ENCODE data around the gene FASTKD1.

Gene FASTKD1

GRCh38 chr2:169526451-169526850 lies 47.2 kb downstream of the FASTKD1 start (continued):
- TF ChIP-seq TSHZ2 (CRISPR knock-in tag; IDR thresholded peaks at IDR 0.05), result no peak
- no peak for TF ChIP-seq PATZ1 (CRISPR knock-in tag; IDR thresholded peaks at IDR 0.05; ENCODE audit: borderline replicate concordance)
- TF ChIP-seq CREB5 (CRISPR knock-in tag; IDR thresholded peaks at IDR 0.05; ENCODE audit: low read depth), result no peak
- TF ChIP-seq ISL1 (CRISPR knock-in tag; IDR thresholded peaks at IDR 0.05), result no peak

GRCh38 chr2:169525434-169525833 lies 48.2 kb downstream of the FASTKD1 start:
- ATAC-seq, result no peak
- TF ChIP-seq ZNF70 (CRISPR knock-in tag; IDR thresholded peaks at IDR 0.05) (no peak), CREB5 (CRISPR knock-in tag; IDR thresholded peaks at IDR 0.05; ENCODE audit: low read depth) (no peak), PPARA (CRISPR knock-in tag; IDR thresholded peaks at IDR 0.05; ENCODE audit: borderline replicate concordance) (no peak), SNAI2 (CRISPR knock-in tag; IDR thresholded peaks at IDR 0.05) (no peak), ZC3H10 (CRISPR knock-in tag; IDR thresholded peaks at IDR 0.05) (no peak), TSHZ2 (CRISPR knock-in tag; IDR thresholded peaks at IDR 0.05) (no peak), POU6F1 (CRISPR knock-in tag; IDR thresholded peaks at IDR 0.05; ENCODE audit: borderline replicate concordance, low read depth) (no peak), ARNTL (CRISPR knock-in tag; IDR thresholded peaks at IDR 0.05; ENCODE audit: borderline replicate concordance, low read depth) (no peak), ESRRG (CRISPR knock-in tag; IDR thresholded peaks at IDR 0.05) (no peak), TCF4 (CRISPR knock-in tag; IDR thresholded peaks at IDR 0.05; ENCODE audit: borderline replicate concordance) (no peak), CSDC2 (CRISPR knock-in tag; IDR thresholded peaks at IDR 0.05) (no peak), ISL1 (CRISPR knock-in tag; IDR thresholded peaks at IDR 0.05) (no peak), CSRNP3 (CRISPR knock-in tag; IDR thresholded peaks at IDR 0.05) (no peak), ZNF565 (CRISPR knock-in tag; conservative IDR thresholded peaks at IDR 0.05; ENCODE audit: low read depth) (no peak), PATZ1 (CRISPR knock-in tag; IDR thresholded peaks at IDR 0.05; ENCODE audit: borderline replicate concordance) (no peak)
